K562 (cell line): ENCODE results near the gene ORMDL2. TPM values are rescaled to one million over a fixed set of nuclear protein-coding genes. Genes with fewer than 3 reads are reported as not detected.

Source experiments
- ATAC-seq: fragments of 200-7000 bp; cut with Tn5 transposase; 3 replicates; pipeline ENCODE4 v1.9.1; 2020; ENCODE audit warnings: moderate library complexity
- BruUV-seq: library from RNA; stranded (reverse); fragments of 400-500 nt; replicated peaks from 2 replicates; lab custom pipeline; 2021; lab: Mats Ljungman, UMichigan
- CTCF ChIA-PET: fragments of 300-600 bp; formaldehyde crosslinking; extraction: SDS; loops from one replicate; lab custom pipeline; 2021; ENCODE audit warnings: low intra/inter-chr PET ratio; lab: Yijun Ruan, JAX
- POLR2A ChIA-PET: fragments of 300-600, 350-650 bp; sonication (Branson Sonifier 250); formaldehyde crosslinking; extraction: SDS; loops from one replicate; lab custom pipeline; 2021; ENCODE audit warnings: antibody characterized with exemption, inconsistent platforms; lab: Yijun Ruan, JAX
- DNase-seq, 4 experiments: peaks; one replicate each; pipeline versions ENCODE4 v3.0.0 to v3.0.0-alpha.2; 2011 to 2018; ENCODE audit warnings: low spot score in 3 of 4, mixed read lengths in 3 of 4; ENCODE audit errors: extremely low read depth in 1 of 4
- FAIRE-seq: peaks from 2 replicates; lab custom pipeline; 2011; peaks lifted over from hg19 to GRCh38; lab: Jason Lieb, UNC
- H2AFZ ChIP-seq: 2 replicates; pipeline ENCODE4 v1.6.0; 2011; ENCODE audit warnings: low read depth, low read length, control low read depth, inconsistent platforms
- H3K27ac ChIP-seq: fragments of 200-600 bp; 3 replicates; pipeline ENCODE4 v1.8.0; 2011; ENCODE audit warnings: low read depth, mild to moderate bottlenecking, control low read depth, inconsistent platforms, low read length, moderate library complexity, mixed read lengths; ENCODE audit errors: extremely low read depth
- H3K27me3 ChIP-seq, 2 experiments: fragments of 300-600 bp in 1 of 2; 2 replicates in 1 of 2; 3 replicates in 1 of 2; pipeline versions ENCODE4 v1.6.0 to v1.8.0; 2011; ENCODE audit warnings: inconsistent platforms in 2 of 2, low read length in 2 of 2, mild to moderate bottlenecking in 1 of 2, mixed read lengths in 1 of 2, moderate library complexity in 1 of 2; ENCODE audit not compliant: control insufficient read depth in 2 of 2, insufficient read depth in 2 of 2
- H3K36me3 ChIP-seq: fragments of 300-600 bp; 3 replicates; pipeline ENCODE4 v1.8.0; 2011; ENCODE audit warnings: mild to moderate bottlenecking, low read length, inconsistent platforms; ENCODE audit not compliant: control insufficient read depth, insufficient read depth
- H3K4me1 ChIP-seq, 2 experiments: fragments of 200-600 bp in 1 of 2; replicated peaks in 1 of 2; 2 replicates in 1 of 2; 3 replicates in 1 of 2; pipeline versions ENCODE4 v1.5.1 to v1.8.0; 2011; ENCODE audit warnings: inconsistent platforms in 2 of 2, low read length in 2 of 2, mild to moderate bottlenecking in 1 of 2, mixed read lengths in 1 of 2, moderate library complexity in 1 of 2; ENCODE audit not compliant: control insufficient read depth in 2 of 2, insufficient read depth in 2 of 2
- H3K4me2 ChIP-seq: 2 replicates; pipeline ENCODE4 v1.6.1; 2011; ENCODE audit warnings: low read length, control low read depth, inconsistent platforms, mixed read lengths; ENCODE audit not compliant: insufficient read depth
- H3K4me3 ChIP-seq: fragments of 200-600 bp; sonication (generic), shearing (Covaris generic); 2 replicates; pipeline ENCODE4 v1.5.1; 2016; ENCODE audit warnings: control low read depth, inconsistent platforms
- H3K79me2 ChIP-seq: fragments of 200-600 bp; 3 replicates; pipeline ENCODE4 v1.8.0; 2011; ENCODE audit warnings: low read length, inconsistent platforms; ENCODE audit not compliant: control insufficient read depth, insufficient read depth
- H3K9ac ChIP-seq, 2 experiments: 2 replicates each; pipeline versions ENCODE4 v1.6.0 to v1.6.1; 2011; ENCODE audit warnings: low read depth in 2 of 2, low read length in 2 of 2, control low read depth in 1 of 2, inconsistent platforms in 1 of 2, mild to moderate bottlenecking in 1 of 2, mixed read lengths in 1 of 2; ENCODE audit not compliant: insufficient read depth in 1 of 2
- H3K9me1 ChIP-seq: one replicate; pipeline ENCODE4 v1.6.0; 2011; ENCODE audit warnings: inconsistent platforms, mild to moderate bottlenecking, low read length, moderate library complexity; ENCODE audit not compliant: control insufficient read depth, insufficient read depth
- H3K9me3 ChIP-seq: replicated peaks from 2 replicates; pipeline ENCODE4 v1.5.1; 2011; ENCODE audit warnings: low read depth, low read length, inconsistent platforms; ENCODE audit not compliant: control insufficient read depth, insufficient read depth
- H4K20me1 ChIP-seq: replicated peaks from 2 replicates; pipeline ENCODE4 v1.6.1; 2011; ENCODE audit warnings: low read length, inconsistent platforms, mixed read lengths; ENCODE audit not compliant: control insufficient read depth, insufficient read depth
- C11orf30 ChIP-seq: fragments of 450-650 bp; IDR thresholded peaks from 2 replicates; pipeline ENCODE4 v1.6.1; 2016; ENCODE audit warnings: low read depth, mild to moderate bottlenecking
- HDGF ChIP-seq: fragments of 450-650 bp; IDR thresholded peaks from 2 replicates; pipeline ENCODE4 v1.6.1; 2016
- MAFF ChIP-seq: IDR thresholded peaks from 2 replicates; pipeline ENCODE4 v1.6.1; 2012; ENCODE audit warnings: low read length, improper control_type of control experiment
- MAFG ChIP-seq: fragments of 450-650 bp; conservative IDR thresholded peaks from 2 replicates; pipeline ENCODE4 v1.6.1; 2016; ENCODE audit warnings: missing genetic modification characterization, missing compliant biosample characterization
- MAFK ChIP-seq: IDR thresholded peaks from 2 replicates; pipeline ENCODE4 v1.6.1; 2011; ENCODE audit warnings: low read length, improper control_type of control experiment
- PCBP1 ChIP-seq: fragments of 200-400 bp; formaldehyde crosslinking; IDR thresholded peaks from 2 replicates; pipeline ENCODE4 v1.6.1; 2018; ENCODE audit warnings: mild to moderate bottlenecking, low read depth, low read length; ENCODE audit not compliant: poor library complexity, severe bottlenecking
- TCFL5 ChIP-seq: fragments of 250-450 bp; sonication (Bioruptor Pico); conservative IDR thresholded peaks from 2 replicates; pipeline ENCODE4 v1.6.1; 2021; ENCODE audit warnings: mild to moderate bottlenecking, moderate library complexity, matching md5 sums
- TEAD1 ChIP-seq, 2 experiments: fragments of 450-650 bp in 1 of 2; sonication (generic) in 1 of 2; formaldehyde crosslinking; IDR thresholded peaks; 2 replicates each; pipeline versions ENCODE4 v1.4.0 to v1.8.0; 2020 to 2022; ENCODE audit warnings: mild to moderate bottlenecking in 2 of 2, missing genetic modification reagents in 1 of 2
- ZFX ChIP-seq: sonication (generic); formaldehyde crosslinking; IDR thresholded peaks from 2 replicates; pipeline ENCODE4 v1.8.0; 2022; ENCODE audit warnings: mild to moderate bottlenecking, missing genetic modification reagents, moderate library complexity
- ZNF316 ChIP-seq: fragments of 450-650 bp; IDR thresholded peaks from 2 replicates; pipeline ENCODE4 v1.6.1; 2016
- ZNF695 ChIP-seq: fragments of 450-650 bp; formaldehyde crosslinking; IDR thresholded peaks from 2 replicates; pipeline ENCODE4 v1.4.0; 2020; ENCODE audit warnings: mild to moderate bottlenecking, moderate library complexity
- WGBS: fragments of 100-300 bp; shearing (Covaris generic); methylation state at CpG from one replicate; pipeline ENCODE4 v1.1.6; 2016; ENCODE audit warnings: low coverage, mixed read lengths; ENCODE audit not compliant: insufficient coverage; ENCODE audit errors: missing lambda C conversion rate; 5-methylcytosine and 5-hydroxymethylcytosine counted together
- in situ Hi-C: fragments of 300-500 bp; cut with MboI; formaldehyde crosslinking; loops from 4 replicates; pipeline ENCODE4 v1.15.0; 2018; ENCODE audit warnings: inconsistent platforms, mixed read lengths
- intact Hi-C: fragments of 100-400 bp; cut with micrococcal nuclease; formaldehyde crosslinking; loops from 2 replicates; pipeline ENCODE4 v1.14.2; 2022
- polyA plus RNA-seq, 8 experiments: library from polyadenylated mRNA; depleted of rRNA in 4 of 8; stranded (reverse) in 5 of 8; unstranded in 3 of 8; fragments of >200 nt; fragmentation: Nextera tagmentation in 2 of 8; fragmentation: Illumina TruSeq in 1 of 8; extraction: Ambion mirVana in 2 of 8; extraction: Trizol in 1 of 8; gene quantifications; 2 replicates each; pipeline versions ENCODE4 v1.2.1 to v1.2.3, GENCODE V29; 2011 to 2014; ENCODE audit warnings: inconsistent platforms in 1 of 8, missing spikeins in 1 of 8
- total RNA-seq, 7 experiments: library from RNA; depleted of rRNA in 6 of 7; stranded (reverse); fragments of >200 nt in 6 of 7; fragmentation: Illumina TruSeq in 2 of 7; extraction: Trizol in 2 of 7; gene quantifications; 2 replicates each; pipeline versions ENCODE4 v1.2.1 to v1.2.3, GENCODE V29; 2011 to 2021; ENCODE audit warnings: low replicate concordance in 1 of 7
- TF ChIP-seq, protein P1 (sequence below): fragments of 250-450 bp; sonication (Bioruptor Pico); IDR thresholded peaks from 2 replicates; pipeline ENCODE4 v1.9.0; 2021; ENCODE audit warnings: mild to moderate bottlenecking

The ORMDL2 gene
- total and polyA plus RNA-seq, 9 of the 15 experiments (the other 6 are each of a cell fraction or from before 2014, with no cell fraction given) = 9.9 to 113 (median 34.4) TPM

DNA sequence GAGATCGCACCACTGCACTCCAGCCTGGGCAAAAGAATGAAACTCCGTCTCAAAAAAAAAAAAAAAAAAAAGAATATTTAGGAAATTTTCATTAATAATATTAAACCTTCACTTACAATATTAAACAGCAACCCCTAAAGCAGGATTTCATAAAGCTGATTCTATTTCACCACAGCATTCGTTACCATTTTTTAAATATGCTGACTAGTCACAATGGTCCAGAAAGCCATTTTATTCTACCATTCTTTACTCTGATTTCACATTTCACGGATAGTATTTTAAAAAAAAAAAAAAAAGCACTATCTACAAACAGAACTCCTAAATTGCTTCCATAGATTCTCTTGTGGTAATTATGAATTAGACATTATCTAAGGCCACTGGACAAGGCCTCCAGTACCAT, 27.9 kb upstream of the ORMDL2 start:
- no peak for ATAC-seq
- H3K9me3 ChIP-seq = no peaks in the 10 kb centered on the region
- no peak for FAIRE-seq
- no TSS peak for BruUV-seq
- in situ Hi-C loops (no loop called here), intact Hi-C loops (no loop called here)
- WGBS = 74% methylated on average over 2 of the region's 4 CpGs
- no peak overlapping the region for H3K9ac ChIP-seq
- H3K36me3 ChIP-seq = peaks cover 91% of the 10 kb centered on the region
- peak; percentile 90 for TF ChIP-seq ZNF316
- TF ChIP-seq HDGF = no peak
- peak; percentile 85 for TF ChIP-seq MAFK
- peak; percentile 77 for TF ChIP-seq MAFF
- TF ChIP-seq C11orf30 = peak; percentile 70
- TF ChIP-seq ZNF695 (CRISPR knock-in tag) = no peak
- TF ChIP-seq TCFL5 = no peak
- TF ChIP-seq MAFG = peak; percentile 58
- H4K20me1 ChIP-seq = no peaks in the 10 kb centered on the region
- no peak for DNase-seq
- H3K79me2 ChIP-seq = peaks cover 5% of the 10 kb centered on the region; the same call in 1 of the 3 replicates
- CTCF ChIA-PET = no interaction called here
- POLR2A ChIA-PET = interaction anchor here (1.2 to 1.6 kb wide), 2 partner anchors 11 to 22 kb away, joined by 3 to 4 read pairs; no protein-coding TSS in a partner anchor
- H3K4me3 ChIP-seq = no peak overlapping the region
- H3K4me2 ChIP-seq = no peak overlapping the region
- H3K9me1 ChIP-seq = no peaks in the 10 kb centered on the region
- no peak overlapping the region for H3K27ac ChIP-seq
- H3K4me1 ChIP-seq = no peaks in the 10 kb centered on the region
- H2AFZ ChIP-seq = no peak overlapping the region
- H3K27me3 ChIP-seq = no peaks in the 10 kb centered on the region

DNA sequence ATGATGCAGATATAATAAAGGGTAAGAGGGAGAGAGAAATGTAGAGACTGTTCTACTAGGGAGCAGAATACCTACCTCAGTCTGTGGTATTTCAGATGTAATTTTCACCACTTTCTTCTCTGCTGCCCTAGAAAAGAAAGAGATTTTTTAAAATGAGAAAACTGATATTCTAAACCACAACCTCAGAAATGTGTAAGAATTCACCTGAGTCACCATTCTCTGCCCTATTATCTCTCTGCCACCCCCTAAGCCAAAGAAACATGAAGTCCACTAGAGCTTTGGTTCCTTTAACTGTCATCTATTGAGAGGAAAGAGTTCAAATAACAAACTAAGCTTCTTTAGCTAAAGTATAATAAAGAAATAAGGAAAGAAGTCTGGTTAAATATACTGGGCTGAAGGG, 21.9 kb upstream of the ORMDL2 start:
- H3K27ac ChIP-seq = no peak overlapping the region
- no peak overlapping the region for H2AFZ ChIP-seq
- H3K79me2 ChIP-seq = peaks cover 13% of the 10 kb centered on the region; the same call in 1 of the 3 replicates
- ATAC-seq (no peak), DNase-seq (no peak), FAIRE-seq (no peak)
- H3K9ac ChIP-seq = no peak overlapping the region
- no peak overlapping the region for H3K4me2 ChIP-seq
- POLR2A ChIA-PET = interaction anchor here (0.7 to 5.4 kb wide), 5 partner anchors 11 to 1351 kb away, joined by 3 to 26 read pairs (median 4); partner anchors contain the start of genes ORMDL2 and SARNP
- in situ Hi-C loops (no loop called here), intact Hi-C loops (no loop called here)
- TF ChIP-seq ZFX (no peak), PCBP1 (no peak), TEAD1 (CRISPR knock-in tag; IDR thresholded peaks at IDR 0.05) (no peak), C11orf30 (no peak)
- TF ChIP-seq, protein P1, sequence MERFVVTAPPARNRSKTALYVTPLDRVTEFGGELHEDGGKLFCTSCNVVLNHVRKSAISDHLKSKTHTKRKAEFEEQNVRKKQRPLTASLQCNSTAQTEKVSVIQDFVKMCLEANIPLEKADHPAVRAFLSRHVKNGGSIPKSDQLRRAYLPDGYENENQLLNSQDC = no peak
- no peaks in the 10 kb centered on the region for H3K27me3 ChIP-seq
- H3K9me3 ChIP-seq = no peaks in the 10 kb centered on the region
- H3K4me1 ChIP-seq = no peaks in the 10 kb centered on the region
- peaks cover 94% of the 10 kb centered on the region for H3K36me3 ChIP-seq
- BruUV-seq = no TSS peak
- no peaks in the 10 kb centered on the region for H4K20me1 ChIP-seq
- CTCF ChIA-PET = interaction anchor here (1.1 to 2.8 kb wide), 2 partner anchors 57 to 73 kb away, joined by 4 to 14 read pairs; no protein-coding TSS in a partner anchor
- no peak overlapping the region for H3K4me3 ChIP-seq
- no peaks in the 10 kb centered on the region for H3K9me1 ChIP-seq
